ENCODE data around the gene B4GALT3. TPM values are rescaled to one million over a fixed set of nuclear protein-coding genes. Genes with fewer than 3 reads are reported as not detected.

B4GALT3 gene
- total and polyA plus RNA-seq, 2 of the 4 experiments (the other 2 are of a cell fraction) = 19.9 to 36.0 TPM

DNA sequence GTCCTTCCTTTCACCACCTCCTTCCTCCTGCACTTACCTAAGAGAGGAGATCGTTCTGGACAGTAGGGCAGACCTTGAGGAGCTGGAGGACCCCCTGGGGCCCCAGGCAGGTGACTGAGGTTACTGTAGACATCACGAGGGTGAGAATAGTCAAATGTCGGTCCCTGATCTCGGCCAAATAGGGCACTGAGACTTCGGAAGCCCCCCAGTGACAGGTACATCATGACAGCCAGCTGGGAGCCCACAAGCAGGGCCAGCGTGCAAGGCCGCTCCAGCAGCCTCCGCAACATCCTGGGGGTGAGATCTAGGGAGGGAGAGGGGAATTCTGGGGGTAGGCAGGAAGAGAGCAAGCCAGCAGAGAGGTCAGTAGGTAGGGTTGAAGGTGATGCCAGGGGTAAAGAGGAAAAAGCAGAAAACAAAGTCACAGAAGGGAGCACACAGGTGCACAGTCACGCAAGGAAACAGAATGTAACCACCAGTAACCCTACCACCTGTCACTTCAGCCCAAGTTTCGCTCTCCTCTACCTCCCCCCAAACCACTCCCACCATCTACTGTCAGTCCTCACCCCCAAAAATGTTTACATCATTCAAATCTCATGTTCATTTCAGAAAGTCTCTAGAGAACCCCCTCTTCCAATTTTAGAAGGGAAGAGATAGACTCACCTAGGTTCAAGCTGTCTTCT is 1.4 kb downstream of the B4GALT3 start (continued):
- no peak for TF ChIP-seq MAFK (IDR thresholded peaks at IDR 0.05; ENCODE audit: low read depth, low read length)
- TF ChIP-seq CHD1 (IDR thresholded peaks at IDR 0.05; ENCODE audit: low read depth, low read length) = no peak

DNA sequence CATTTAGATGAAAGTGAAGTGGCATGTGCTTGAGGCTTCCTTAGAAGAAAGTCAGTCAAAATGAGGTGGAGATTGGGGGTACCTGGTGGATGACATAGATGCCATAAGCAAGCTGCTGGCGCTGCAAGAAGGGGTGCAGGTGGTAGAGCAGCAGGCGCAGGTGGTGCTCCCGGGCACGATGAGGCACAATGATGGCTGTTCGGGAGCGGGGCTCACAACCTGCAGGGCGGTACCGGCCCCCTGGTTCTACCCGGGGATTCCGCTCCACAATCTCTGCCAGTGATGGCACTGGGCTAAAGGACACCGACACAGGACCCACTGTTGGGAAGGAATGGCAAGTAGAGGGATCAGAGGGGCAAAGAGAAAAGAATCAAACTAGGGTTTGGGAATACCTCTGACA is 2.4 kb downstream of the B4GALT3 start:
- Histone ChIP-seq H3K18ac (ENCODE audit: low read depth, low read length) (no peak overlapping the region), H3K23ac (ENCODE audit: low read depth, low read length) (no peak overlapping the region), H2AK5ac (ENCODE audit: low read depth, low read length) (no peak overlapping the region), H4K8ac (ENCODE audit: low read depth in 2 of 2, low read length in 2 of 2) (no peak overlapping the region), H2BK5ac (ENCODE audit: low read depth, low read length, poor library complexity, severe bottlenecking) (no peak overlapping the region), H3K4me3 (ENCODE audit: insufficient read depth, low read depth, low read length) (no peak overlapping the region), H3K79me1 (ENCODE audit: low read depth in 1 of 2, low read length in 2 of 2) (peaks cover 14 to 43% of the 10 kb centered on the region in 2 experiments), H3K36me3 (ENCODE audit: control insufficient read depth, insufficient read depth, low read length) (peaks cover 40% of the 10 kb centered on the region), H3K9me1 (ENCODE audit: insufficient read depth, low read length) (peaks cover 11% of the 10 kb centered on the region), H3K27ac (ENCODE audit: insufficient read depth, low read length) (no peak overlapping the region), H2BK120ac (ENCODE audit: low read depth, low read length) (no peak overlapping the region), H4K5ac (ENCODE audit: low read depth, low read length) (no peak overlapping the region), H4K20me1 (ENCODE audit: insufficient read depth, low read length) (peaks cover 13% of the 10 kb centered on the region; the same call in 1 of the 2 replicates), H3K4me1 (ENCODE audit: control insufficient read depth, insufficient read depth, low read length) (peaks cover 17% of the 10 kb centered on the region), H3K4ac (ENCODE audit: low read depth, low read length) (no peak overlapping the region), H2BK15ac (ENCODE audit: low read depth, low read length) (no peak overlapping the region), H3K56ac (ENCODE audit: extremely low read depth, insufficient read depth, low read length) (no peak overlapping the region), H2AK9ac (replicated peaks; ENCODE audit: low read depth, low read length, poor library complexity) (no peak overlapping the region), H4K91ac (ENCODE audit: insufficient read depth, low read depth, low read length) (no peak overlapping the region), H2AFZ (replicated peaks; ENCODE audit: low read length, poor library complexity) (no peak overlapping the region), H2BK20ac (ENCODE audit: low read depth, low read length) (no peak overlapping the region), H3K14ac (replicated peaks; ENCODE audit: low read depth, low read length) (no peak overlapping the region), H3K9ac (ENCODE audit: low read depth, low read length) (no peak overlapping the region), H3K4me2 (ENCODE audit: low read depth, low read length) (no peak overlapping the region), H3K9me3 (ENCODE audit: control insufficient read depth, insufficient read depth, low read length) (no peaks in the 10 kb centered on the region), H3K27me3 (ENCODE audit: control insufficient read depth, insufficient read depth, low read length) (no peaks in the 10 kb centered on the region)
- dilution Hi-C loops (cut with HindIII; ENCODE audit: low sequenced_read_pairs, unreplicated experiment) (no loop called here), intact Hi-C loops (cut with micrococcal nuclease) (no loop called here), in situ Hi-C loops (cut with MboI; ENCODE audit: low sequenced_read_pairs) (no loop called here)
- ATAC-seq (ENCODE audit: low read depth) (no peak), DNase-seq (no peak)
- WGBS, 2 experiments (ENCODE audit: extremely low coverage in 2 of 2, insufficient read length in 1 of 2) = 100% methylated on average over 7 of the region's 11 CpGs; no CpG with 5 or more reads in 1 of the 2 experiments
- ChIA-PET POLR2A (ENCODE audit: unreplicated experiment) (no interaction called here), CTCF (no interaction called here)
- BruUV-seq (replicated peaks) = no TSS peak
- TF ChIP-seq CHD1 (IDR thresholded peaks at IDR 0.05; ENCODE audit: low read depth, low read length) = no peak
- TF ChIP-seq SMC3 (IDR thresholded peaks at IDR 0.05; ENCODE audit: low read depth, low read length) = no peak

All from IMR-90 (cell line).